HepG2 (cell line): ENCODE measurements around the gene AP1M1. TPM values are rescaled to one million over a fixed set of nuclear protein-coding genes. Genes with fewer than 3 reads are reported as not detected.

Source experiments
- CREB1 ChIP-seq, 2 experiments: fragments of 450-650 bp in 1 of 2; IDR thresholded peaks; 2 replicates each; pipeline ENCODE4 v1.6.1; 2016 to 2017; ENCODE audit warnings: control low read depth in 1 of 2, mild to moderate bottlenecking in 1 of 2, missing compliant biosample characterization in 1 of 2, missing genetic modification characterization in 1 of 2
- GABPB1 ChIP-seq: IDR thresholded peaks from 2 replicates; pipeline ENCODE4 v1.6.1; 2016; ENCODE audit warnings: mild to moderate bottlenecking, missing genetic modification reagents, moderate library complexity, missing compliant biosample characterization
- GZF1 ChIP-seq: sonication (generic); formaldehyde crosslinking; IDR thresholded peaks from 2 replicates; pipeline ENCODE4 v1.5.1; 2020; ENCODE audit warnings: mild to moderate bottlenecking, missing genetic modification reagents
- MED1 ChIP-seq: sonication (generic); formaldehyde crosslinking; IDR thresholded peaks from 2 replicates; pipeline ENCODE4 v1.4.0; 2020; ENCODE audit warnings: missing genetic modification reagents
- RCOR2 ChIP-seq: IDR thresholded peaks from 2 replicates; pipeline ENCODE4 v1.6.1; 2016; ENCODE audit warnings: missing biosample characterization, missing genetic modification reagents
- RFXANK ChIP-seq: IDR thresholded peaks from 2 replicates; pipeline ENCODE4 v1.6.1; 2016
- SAP130 ChIP-seq: IDR thresholded peaks from 2 replicates; pipeline ENCODE4 v1.6.1; 2016; ENCODE audit warnings: low read depth
- SRF ChIP-seq: IDR thresholded peaks from 2 replicates; pipeline ENCODE4 v1.6.1; 2011; ENCODE audit warnings: mild to moderate bottlenecking, low read depth, low read length, moderate library complexity
- TARDBP ChIP-seq: sonication (generic); formaldehyde crosslinking; IDR thresholded peaks from 2 replicates; pipeline ENCODE4 v1.8.0; 2022; ENCODE audit warnings: mild to moderate bottlenecking, missing genetic modification reagents
- THAP7 ChIP-seq: sonication (generic); formaldehyde crosslinking; IDR thresholded peaks from 2 replicates; pipeline ENCODE4 v1.8.1; 2023; ENCODE audit warnings: mild to moderate bottlenecking, missing genetic modification reagents
- ZBTB40 ChIP-seq, 2 experiments: fragments of 450-650 bp in 1 of 2; sonication (generic) in 1 of 2; formaldehyde crosslinking in 1 of 2; IDR thresholded peaks; 2 replicates each; pipeline versions ENCODE4 v1.6.1 to v1.8.0; 2016 to 2022; ENCODE audit warnings: antibody characterized with exemption in 1 of 2, mild to moderate bottlenecking in 1 of 2, missing genetic modification reagents in 1 of 2
- ZFP90 ChIP-seq: sonication (generic); formaldehyde crosslinking; IDR thresholded peaks from 2 replicates; pipeline ENCODE4 v1.8.0; 2022; ENCODE audit warnings: missing genetic modification reagents, mild to moderate bottlenecking, inconsistent platforms, borderline replicate concordance
- ZNF232 ChIP-seq: sonication (generic); formaldehyde crosslinking; IDR thresholded peaks from 2 replicates; pipeline ENCODE4 v1.4.0; 2020; ENCODE audit warnings: missing genetic modification reagents, borderline replicate concordance
- ZNF543 ChIP-seq: sonication (generic); formaldehyde crosslinking; IDR thresholded peaks from 2 replicates; pipeline ENCODE4 v1.4.0; 2020; ENCODE audit warnings: mild to moderate bottlenecking, missing genetic modification reagents
- ZNF703 ChIP-seq: sonication (generic); formaldehyde crosslinking; IDR thresholded peaks from 2 replicates; pipeline ENCODE4 v1.5.1; 2020; ENCODE audit warnings: missing genetic modification reagents, mild to moderate bottlenecking, moderate library complexity, borderline replicate concordance
- ZNF724P ChIP-seq: sonication (generic); formaldehyde crosslinking; IDR thresholded peaks from 2 replicates; pipeline ENCODE4 v1.8.0; 2022; ENCODE audit warnings: missing genetic modification reagents, borderline replicate concordance
- ZNF770 ChIP-seq: sonication (generic); formaldehyde crosslinking; IDR thresholded peaks from 2 replicates; pipeline ENCODE4 v1.5.0; 2020; ENCODE audit warnings: mild to moderate bottlenecking, missing genetic modification reagents
- polyA plus RNA-seq, 8 experiments: library from polyadenylated mRNA; depleted of rRNA in 3 of 8; stranded (reverse) in 7 of 8; unstranded in 1 of 8; fragments of >200 nt; fragmentation: Illumina TruSeq in 4 of 8; extraction: Trizol in 4 of 8; gene quantifications; 2 replicates each; pipeline versions ENCODE4 v1.2.1 to v1.2.3, GENCODE V29; 2011 to 2016; ENCODE audit warnings: low read depth in 4 of 8, missing spikeins in 1 of 8, mixed read lengths in 1 of 8; ENCODE audit not compliant: insufficient read depth in 1 of 8
- total RNA-seq, 5 experiments: library from RNA; depleted of rRNA; stranded (reverse); fragments of >200 nt; fragmentation: Illumina TruSeq; extraction: Trizol; gene quantifications; 2 replicates each; pipeline ENCODE4 v1.2.3, GENCODE V29; 2016; ENCODE audit warnings: low read depth in 1 of 5

AP1M1 gene
- total and polyA plus RNA-seq, 2 of the 13 experiments (the other 11 are each of a cell fraction or from before 2014, with no cell fraction given) = 34.4 to 46.1 TPM

- peak; percentile 56; the same call in 1 of the 2 replicates for TF ChIP-seq ZNF232 (CRISPR knock-in tag)
- 0 out of 2 replicates have a peak, but pooled peaks have one; percentile 60 for TF ChIP-seq ZFP90
- TF ChIP-seq SAP130 (CRISPR knock-in tag) = peak; percentile 93
- TF ChIP-seq GZF1 (CRISPR knock-in tag) = peak; percentile 58; the same call in 1 of the 2 replicates
- TF ChIP-seq THAP7 (CRISPR knock-in tag) = peak; percentile 100
- TF ChIP-seq RCOR2 (CRISPR knock-in tag) = 0 out of 2 replicates have a peak, but pooled peaks have one; percentile 42
- TF ChIP-seq ZNF703 (CRISPR knock-in tag) = 0 out of 2 replicates have a peak, but pooled peaks have one; percentile 41
- peak; percentile 97 for TF ChIP-seq GABPB1
- 0 out of 2 replicates have a peak, but pooled peaks have one; percentile 11 for TF ChIP-seq ZNF770 (CRISPR knock-in tag)
- TF ChIP-seq ZBTB40 (IDR thresholded peaks at IDR 0.05) = peak; percentile 89
- no peak for TF ChIP-seq ZBTB40 (CRISPR knock-in tag; IDR thresholded peaks at IDR 0.05)
- 0 out of 2 replicates have a peak, but pooled peaks have one; percentile 32 for TF ChIP-seq ZNF543 (CRISPR knock-in tag)
- TF ChIP-seq RFXANK (CRISPR knock-in tag) = no peak
- TF ChIP-seq MED1 (CRISPR knock-in tag) = 0 out of 2 replicates have a peak, but pooled peaks have one; percentile 23
- TF ChIP-seq ZNF724P = 0 out of 2 replicates have a peak, but pooled peaks have one; percentile 44
- TF ChIP-seq SRF = peak; percentile 99
- peak; percentile 38; the same call in 1 of the 2 replicates for TF ChIP-seq CREB1 (IDR thresholded peaks at IDR 0.05)
- TF ChIP-seq CREB1 (CRISPR knock-in tag; IDR thresholded peaks at IDR 0.05) = peak; percentile 81
- TF ChIP-seq TARDBP = peak; percentile 11; the same call in 1 of the 2 replicates
These were observed 12.5 kb upstream of the AP1M1 start, which contains the start of gene FAM32A (continued) for GRCh38 chr19:16185123-16185767.
